ENCODE measurements around the gene KDM4B. TPM values are rescaled to one million over a fixed set of nuclear protein-coding genes. Genes with fewer than 3 reads are reported as not detected.
A peak's percentile ranks its signal among the peaks of the same experiment; 100 is the strongest.

KDM4B gene
- total RNA-seq, 4 donors from 2014 or later = 18.4 to 94.7 (median 25.6) TPM

- TF ChIP-seq POLR2A (IDR thresholded peaks at IDR 0.05) (peak in 1 of 2 donors; percentile 7), CTCF (IDR thresholded peaks at IDR 0.05) (no peak)
- Histone ChIP-seq H3K4me3 (peak overlapping the region; percentile 60 to 72), H3K36me3 (no peaks in the 10 kb centered on the region), H3K27me3 (no peaks in the 10 kb centered on the region), H3K4me1 (peaks cover 9 to 17% of the 10 kb centered on the region in 2 donors), H3K27ac (peak overlapping the region; percentile 88 to 90), H3K9me3 (no peaks in the 10 kb centered on the region)
- no peak for DNase-seq
- intact Hi-C loops (cut with DNase I; ENCODE audit: low total_unique reads) = no loop called here
Observed at GRCh38 chr19:4970558-4971423, 1.9 kb downstream of the KDM4B start.

- TF ChIP-seq POLR2A (IDR thresholded peaks at IDR 0.05) (no peak), CTCF (IDR thresholded peaks at IDR 0.05) (no peak)
- no peaks in the 10 kb centered on the region for H3K9me3 ChIP-seq
- H3K4me1 ChIP-seq = peaks cover 9 to 17% of the 10 kb centered on the region in 2 donors
- no peaks in the 10 kb centered on the region for H3K36me3 ChIP-seq
- no peaks in the 10 kb centered on the region for H3K27me3 ChIP-seq
- H3K27ac ChIP-seq = peak overlapping the region; percentile 88 to 90
- intact Hi-C loops (cut with DNase I; ENCODE audit: low total_unique reads) = no loop called here
- DNase-seq = no peak
- H3K4me3 ChIP-seq = peak overlapping the region in 1 of 2 donors; percentile 60
Observed at GRCh38 chr19:4971424-4971793, 2.5 kb downstream of the KDM4B start.

GRCh38 chr19:4971816-4972495 is 3.0 kb downstream of the KDM4B start:
- no peaks in the 10 kb centered on the region for H3K27me3 ChIP-seq
- intact Hi-C loops (cut with DNase I; ENCODE audit: low total_unique reads) = no loop called here
- DNase-seq = no peak
- peak overlapping the region; percentile 88 to 90 for H3K27ac ChIP-seq
- no peak for TF ChIP-seq CTCF (IDR thresholded peaks at IDR 0.05)
- TF ChIP-seq POLR2A (IDR thresholded peaks at IDR 0.05) = no peak
- H3K4me3 ChIP-seq = peak overlapping the region in 1 of 2 donors; percentile 60
- no peaks in the 10 kb centered on the region for H3K36me3 ChIP-seq
- no peaks in the 10 kb centered on the region for H3K9me3 ChIP-seq
- H3K4me1 ChIP-seq = peaks cover 11 to 17% of the 10 kb centered on the region in 2 donors

GRCh38 chr19:4972509-4973230 is 3.8 kb downstream of the KDM4B start:
- Histone ChIP-seq H3K36me3 (no peaks in the 10 kb centered on the region), H3K4me3 (no peak overlapping the region), H3K4me1 (peaks cover 18 to 24% of the 10 kb centered on the region in 2 donors), H3K9me3 (no peaks in the 10 kb centered on the region), H3K27me3 (no peaks in the 10 kb centered on the region), H3K27ac (peak overlapping the region; percentile 45 to 90)
- TF ChIP-seq CTCF (IDR thresholded peaks at IDR 0.05) (no peak), POLR2A (IDR thresholded peaks at IDR 0.05) (no peak)
- DNase-seq = no peak
- intact Hi-C loops (cut with DNase I; ENCODE audit: low total_unique reads) = no loop called here

All from uterus (tissue), 4 donors.